HEK293T (cell line): ENCODE results near the gene BOLA1.

ENCODE experiments used
- ARNT ChIP-seq: fragments of 450-650 bp; IDR thresholded peaks from 2 replicates; pipeline ENCODE4 v1.6.1; 2017; ENCODE audit warnings: mild to moderate bottlenecking
- CTBP1 ChIP-seq: fragments of 450-650 bp; IDR thresholded peaks from 2 replicates; pipeline ENCODE4 v1.6.1; 2016; ENCODE audit warnings: borderline replicate concordance
- FOXA1 ChIP-seq: fragments of 450-650 bp; IDR thresholded peaks from 2 replicates; pipeline ENCODE4 v1.6.1; 2016; ENCODE audit warnings: mild to moderate bottlenecking
- FOXM1 ChIP-seq: fragments of 450-650 bp; IDR thresholded peaks from 2 replicates; pipeline ENCODE4 v1.6.1; 2017; ENCODE audit warnings: mild to moderate bottlenecking, borderline replicate concordance
- L3MBTL2 ChIP-seq: fragments of 450-650 bp; conservative IDR thresholded peaks from 2 replicates; pipeline ENCODE4 v1.6.1; 2016; ENCODE audit warnings: mild to moderate bottlenecking
- SUZ12 ChIP-seq: fragments of 450-650 bp; IDR thresholded peaks from 2 replicates; pipeline ENCODE4 v1.6.1; 2016; ENCODE audit warnings: mild to moderate bottlenecking
- TARDBP ChIP-seq: fragments of 450-650 bp; IDR thresholded peaks from 2 replicates; pipeline ENCODE4 v1.6.1; 2016
- TF ChIP-seq, protein P1 (sequence below): fragments of 450-650 bp; IDR thresholded peaks from 2 replicates; pipeline ENCODE4 v1.6.1; 2016

DNA sequence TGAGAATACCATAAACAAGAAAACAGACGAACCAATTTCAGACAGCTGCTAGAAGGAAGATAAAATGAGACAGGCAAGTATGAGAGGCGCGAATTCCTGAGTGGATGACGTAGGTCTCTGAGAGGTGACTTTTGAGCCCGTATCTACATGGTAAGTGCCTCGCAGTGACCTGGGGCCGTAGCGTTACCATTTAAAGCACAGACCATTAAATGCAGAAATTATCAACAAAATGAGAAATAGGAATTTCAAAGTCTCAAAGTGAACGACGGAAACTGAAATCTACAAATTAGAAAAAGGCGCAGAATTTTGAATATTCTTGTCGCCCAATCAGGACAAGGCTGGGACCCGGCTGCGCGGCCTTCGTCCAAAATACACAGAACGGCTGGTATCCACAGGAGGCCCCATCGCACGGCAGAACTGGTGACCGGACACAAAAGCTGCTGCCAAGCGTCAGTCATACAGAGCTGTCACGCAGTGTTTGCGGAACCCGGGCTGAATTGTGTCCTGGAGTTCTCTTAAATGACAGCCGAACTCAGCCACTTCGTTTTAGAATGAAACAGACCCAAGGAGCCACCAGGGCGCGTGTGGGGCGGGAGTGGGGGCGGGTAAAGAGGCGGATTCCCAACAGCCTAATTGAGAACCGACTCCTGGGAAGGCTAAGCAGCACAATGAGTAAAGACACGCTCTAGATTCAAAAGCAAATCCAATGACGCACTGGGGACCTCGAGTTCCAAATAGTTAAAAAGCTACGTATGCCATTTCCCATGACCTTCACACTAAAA is 13.8 kb upstream of the BOLA1 start:
- TF ChIP-seq TARDBP (no peak), FOXA1 (no peak), FOXM1 (no peak), ARNT (peak; percentile 72; the same call in 1 of the 2 replicates), L3MBTL2 (no peak; the same call in 1 of the 2 replicates), SUZ12 (no peak), CTBP1 (no peak)
- TF ChIP-seq, protein P1, sequence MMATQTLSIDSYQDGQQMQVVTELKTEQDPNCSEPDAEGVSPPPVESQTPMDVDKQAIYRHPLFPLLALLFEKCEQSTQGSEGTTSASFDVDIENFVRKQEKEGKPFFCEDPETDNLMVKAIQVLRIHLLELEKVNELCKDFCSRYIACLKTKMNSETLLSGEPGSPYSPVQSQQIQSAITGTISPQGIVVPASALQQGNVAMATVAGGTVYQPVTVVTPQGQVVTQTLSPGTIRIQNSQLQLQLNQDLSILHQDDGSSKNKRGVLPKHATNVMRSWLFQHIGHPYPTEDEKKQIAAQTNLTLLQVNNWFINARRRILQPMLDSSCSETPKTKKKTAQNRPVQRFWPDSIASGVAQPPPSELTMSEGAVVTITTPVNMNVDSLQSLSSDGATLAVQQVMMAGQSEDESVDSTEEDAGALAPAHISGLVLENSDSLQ, result peak; percentile 93
